GM20000 (cell line): ENCODE results near the gene SLIT3.
"Not testable (repeated sequence)": the region's sequence is repeated elsewhere in the genome, so short reads cannot be mapped to it uniquely, and the experiment has no call there.

Experiments used
- DNase-seq: peaks from one replicate; pipeline ENCODE4 v3.0.0; 2012; ENCODE audit warnings: low spot score
- CTCF ChIP-seq: IDR thresholded peaks from 2 replicates; pipeline ENCODE4 v1.5.1; 2012; ENCODE audit warnings: mild to moderate bottlenecking, control low read depth; ENCODE audit errors: extremely low read depth, missing control alignments

Gene SLIT3

GRCh38 chr5:168646335-168646734 is 654.6 kb downstream of the SLIT3 start:
- TF ChIP-seq CTCF: no peak
- DNase-seq: no peak

- no peak for DNase-seq
- no peak for TF ChIP-seq CTCF
Measured at GRCh38 chr5:168645195-168645594, 655.7 kb downstream of the SLIT3 start.

- no peak for TF ChIP-seq CTCF
- no peak for DNase-seq
Measured at GRCh38 chr5:168642019-168642418, 658.9 kb downstream of the SLIT3 start.

- DNase-seq: not testable (repeated sequence)
Measured at GRCh38 chr5:168638846-168639245, 662.1 kb downstream of the SLIT3 start.

GRCh38 chr5:168637793-168638192 is 663.1 kb downstream of the SLIT3 start:
- no peak for DNase-seq
- TF ChIP-seq CTCF: no peak

GRCh38 chr5:168637281-168637680 is 663.7 kb downstream of the SLIT3 start:
- DNase-seq: no peak
- no peak for TF ChIP-seq CTCF

- not testable (repeated sequence) for DNase-seq
Measured at GRCh38 chr5:168630958-168631357, 670.0 kb downstream of the SLIT3 start.

GRCh38 chr5:168624850-168625364 is 676.0 kb downstream of the SLIT3 start:
- no peak for DNase-seq
- TF ChIP-seq CTCF: no peak

GRCh38 chr5:168620807-168621206 is 680.1 kb downstream of the SLIT3 start:
- DNase-seq: no peak

More at GRCh38 chr5:168620807-168621206, 680.1 kb downstream of the SLIT3 start:
- TF ChIP-seq CTCF: no peak
